SK-N-SH treated with all-trans-retinoic acid at 6 μM for 48 hours (cell line): ENCODE results near the gene CDH1.

ENCODE experiments used
- ATAC-seq: fragments of 200-7000 bp; cut with Tn5 transposase; 3 replicates; pipeline ENCODE4 v1.9.1; 2020; ENCODE audit warnings: mild to moderate bottlenecking, moderate library complexity
- ARNTL ChIP-seq: fragments of 450-650 bp; formaldehyde crosslinking; IDR thresholded peaks from 2 replicates; pipeline ENCODE4 v1.5.0; 2020; ENCODE audit warnings: low read depth, mild to moderate bottlenecking, moderate library complexity, borderline replicate concordance
- BACH2 ChIP-seq: fragments of 250-450 bp; sonication (Bioruptor Pico); IDR thresholded peaks from 2 replicates; pipeline ENCODE4 v1.9.0; 2021; ENCODE audit warnings: mild to moderate bottlenecking, borderline replicate concordance
- CREB5 ChIP-seq: fragments of 250-450 bp; sonication (Bioruptor Pico); IDR thresholded peaks from 2 replicates; pipeline ENCODE4 v1.5.1; 2020; ENCODE audit warnings: low read depth, mild to moderate bottlenecking, moderate library complexity
- CSDC2 ChIP-seq: fragments of 250-450 bp; sonication (Bioruptor Pico); IDR thresholded peaks from 2 replicates; pipeline ENCODE4 v1.5.0; 2020; ENCODE audit warnings: mild to moderate bottlenecking, moderate library complexity
- CSRNP3 ChIP-seq: fragments of 250-450 bp; sonication (Bioruptor Pico); IDR thresholded peaks from 2 replicates; pipeline ENCODE4 v1.5.1; 2021; ENCODE audit warnings: mild to moderate bottlenecking, moderate library complexity
- ESRRG ChIP-seq: fragments of 250-450 bp; sonication (Bioruptor Pico); IDR thresholded peaks from 2 replicates; pipeline ENCODE4 v1.6.1; 2021; ENCODE audit warnings: mild to moderate bottlenecking
- GLIS3 ChIP-seq: fragments of 250-450 bp; sonication (Bioruptor Pico); IDR thresholded peaks from 2 replicates; pipeline ENCODE4 v1.5.0; 2020; ENCODE audit warnings: mild to moderate bottlenecking, moderate library complexity
- ISL1 ChIP-seq: fragments of 250-450 bp; sonication (Bioruptor Pico); IDR thresholded peaks from 2 replicates; pipeline ENCODE4 v2.1.2; 2022; ENCODE audit warnings: mild to moderate bottlenecking, moderate library complexity
- OSR1 ChIP-seq: fragments of 250-450 bp; sonication (Bioruptor Pico); IDR thresholded peaks from 2 replicates; pipeline ENCODE4 v1.8.0; 2022; ENCODE audit warnings: moderate library complexity, mild to moderate bottlenecking, inconsistent platforms
- PATZ1 ChIP-seq: fragments of 250-450 bp; sonication (Bioruptor Pico); IDR thresholded peaks from 2 replicates; pipeline ENCODE4 v1.8.0; 2020; ENCODE audit warnings: mild to moderate bottlenecking, moderate library complexity, borderline replicate concordance
- POU6F1 ChIP-seq: fragments of 250-450 bp; sonication (Bioruptor Pico); IDR thresholded peaks from 2 replicates; pipeline ENCODE4 v1.8.0; 2021; ENCODE audit warnings: low read depth, mild to moderate bottlenecking, moderate library complexity, borderline replicate concordance
- PPARA ChIP-seq: fragments of 250-450 bp; sonication (Bioruptor Pico); IDR thresholded peaks from 2 replicates; pipeline ENCODE4 v1.5.0; 2020; ENCODE audit warnings: mild to moderate bottlenecking, borderline replicate concordance
- RARB ChIP-seq: fragments of 250-450 bp; sonication (Bioruptor Pico); IDR thresholded peaks from 2 replicates; pipeline ENCODE4 v1.8.0; 2021; ENCODE audit warnings: mild to moderate bottlenecking, moderate library complexity
- SNAI2 ChIP-seq: fragments of 250-450 bp; sonication (Bioruptor Pico); IDR thresholded peaks from 2 replicates; pipeline ENCODE4 v1.5.0; 2020; ENCODE audit warnings: mild to moderate bottlenecking, moderate library complexity
- TCF4 ChIP-seq: fragments of 250-450 bp; sonication (Bioruptor Pico); IDR thresholded peaks from 2 replicates; pipeline ENCODE4 v1.8.0; 2021; ENCODE audit warnings: mild to moderate bottlenecking, moderate library complexity, borderline replicate concordance
- TSHZ2 ChIP-seq: fragments of 250-450 bp; sonication (Bioruptor Pico); IDR thresholded peaks from 2 replicates; pipeline ENCODE4 v1.5.0; 2020; ENCODE audit warnings: mild to moderate bottlenecking, moderate library complexity
- ZC3H10 ChIP-seq: fragments of 250-450 bp; sonication (Bioruptor Pico); IDR thresholded peaks from 2 replicates; pipeline ENCODE4 v1.5.1; 2021; ENCODE audit warnings: mild to moderate bottlenecking, moderate library complexity
- ZFP3 ChIP-seq: fragments of 250-450 bp; sonication (Bioruptor Pico); IDR thresholded peaks from 2 replicates; pipeline ENCODE4 v1.5.0; 2020; ENCODE audit warnings: mild to moderate bottlenecking, moderate library complexity
- ZFP30 ChIP-seq: fragments of 450-650 bp; formaldehyde crosslinking; IDR thresholded peaks from 2 replicates; pipeline ENCODE4 v1.5.0; 2022; ENCODE audit warnings: mild to moderate bottlenecking, moderate library complexity
- ZNF565 ChIP-seq: fragments of 450-650 bp; formaldehyde crosslinking; conservative IDR thresholded peaks from 2 replicates; pipeline ENCODE4 v1.5.0; 2020; ENCODE audit warnings: low read depth, mild to moderate bottlenecking, moderate library complexity
- ZNF70 ChIP-seq: fragments of 450-650 bp; formaldehyde crosslinking; IDR thresholded peaks from 2 replicates; pipeline ENCODE4 v1.5.0; 2020; ENCODE audit warnings: mild to moderate bottlenecking, moderate library complexity

The CDH1 gene

GRCh38 chr16:68731637-68732036 lies 5.5 kb upstream of the CDH1 start:
- no peak for TF ChIP-seq ZFP30 (CRISPR knock-in tag)
- no peak for TF ChIP-seq ARNTL (CRISPR knock-in tag)
- no peak for TF ChIP-seq PATZ1 (CRISPR knock-in tag)
- no peak for TF ChIP-seq RARB (CRISPR knock-in tag)
- no peak for TF ChIP-seq ZNF565 (CRISPR knock-in tag)
- no peak for TF ChIP-seq ZC3H10 (CRISPR knock-in tag)
- no peak for TF ChIP-seq ZFP3 (CRISPR knock-in tag)
- no peak for TF ChIP-seq OSR1 (CRISPR knock-in tag)
- TF ChIP-seq CSDC2, result no peak
- no peak for TF ChIP-seq BACH2 (CRISPR knock-in tag)
- TF ChIP-seq PPARA, result no peak
- TF ChIP-seq, all 23 proteins: peak for 0
- no peak for ATAC-seq

GRCh38 chr16:68732042-68732680 lies 4.9 kb upstream of the CDH1 start:
- no peak for TF ChIP-seq TCF4 (CRISPR knock-in tag)
- TF ChIP-seq SNAI2 (CRISPR knock-in tag), result no peak
- no peak for TF ChIP-seq CSRNP3 (CRISPR knock-in tag)
- TF ChIP-seq ARNTL (CRISPR knock-in tag), result no peak
- ATAC-seq, result peak; percentile 28; the same call in 2 of the 3 replicates

GRCh38 chr16:68732741-68733399 lies 4.2 kb upstream of the CDH1 start:
- TF ChIP-seq CREB5 (CRISPR knock-in tag) (no peak), POU6F1 (CRISPR knock-in tag) (no peak), BACH2 (CRISPR knock-in tag) (no peak), PATZ1 (CRISPR knock-in tag) (no peak), PPARA (no peak), ARNTL (CRISPR knock-in tag) (no peak), CSDC2 (no peak), RARB (CRISPR knock-in tag) (no peak), ZFP30 (CRISPR knock-in tag) (no peak), CSRNP3 (CRISPR knock-in tag) (no peak), OSR1 (CRISPR knock-in tag) (no peak), ISL1 (CRISPR knock-in tag) (no peak), ZNF565 (CRISPR knock-in tag) (no peak), ESRRG (CRISPR knock-in tag) (no peak), TSHZ2 (CRISPR knock-in tag) (no peak), ZFP3 (CRISPR knock-in tag) (no peak), ZNF70 (no peak), TCF4 (CRISPR knock-in tag) (no peak), SNAI2 (CRISPR knock-in tag) (no peak), GLIS3 (CRISPR knock-in tag) (no peak)
- no peak for ATAC-seq
